Frontal cortex (tissue), 4 donors: ENCODE results near the gene NUDT1. TPM values are rescaled to one million over a fixed set of nuclear protein-coding genes. Genes with fewer than 3 reads are reported as not detected.

Experiments used
- DNase-seq, 2 donors: peaks; one replicate each; pipeline ENCODE4 v3.0.0; 2012; ENCODE audit warnings: low spot score in 2 of 2
- FAIRE-seq: peaks from 2 replicates; lab custom pipeline; 2012; peaks lifted over from hg19 to GRCh38; lab: Jason Lieb, UNC
- total RNA-seq: library from RNA; depleted of rRNA; stranded (reverse); fragments of >200 nt; gene quantifications from one replicate; pipeline ENCODE4 v1.2.3, GENCODE V29; 2014
- donor health status: control.
- donor health status: control.
- donor health status: control.

Gene NUDT1
- total RNA-seq, result 15.5 TPM

DNA sequence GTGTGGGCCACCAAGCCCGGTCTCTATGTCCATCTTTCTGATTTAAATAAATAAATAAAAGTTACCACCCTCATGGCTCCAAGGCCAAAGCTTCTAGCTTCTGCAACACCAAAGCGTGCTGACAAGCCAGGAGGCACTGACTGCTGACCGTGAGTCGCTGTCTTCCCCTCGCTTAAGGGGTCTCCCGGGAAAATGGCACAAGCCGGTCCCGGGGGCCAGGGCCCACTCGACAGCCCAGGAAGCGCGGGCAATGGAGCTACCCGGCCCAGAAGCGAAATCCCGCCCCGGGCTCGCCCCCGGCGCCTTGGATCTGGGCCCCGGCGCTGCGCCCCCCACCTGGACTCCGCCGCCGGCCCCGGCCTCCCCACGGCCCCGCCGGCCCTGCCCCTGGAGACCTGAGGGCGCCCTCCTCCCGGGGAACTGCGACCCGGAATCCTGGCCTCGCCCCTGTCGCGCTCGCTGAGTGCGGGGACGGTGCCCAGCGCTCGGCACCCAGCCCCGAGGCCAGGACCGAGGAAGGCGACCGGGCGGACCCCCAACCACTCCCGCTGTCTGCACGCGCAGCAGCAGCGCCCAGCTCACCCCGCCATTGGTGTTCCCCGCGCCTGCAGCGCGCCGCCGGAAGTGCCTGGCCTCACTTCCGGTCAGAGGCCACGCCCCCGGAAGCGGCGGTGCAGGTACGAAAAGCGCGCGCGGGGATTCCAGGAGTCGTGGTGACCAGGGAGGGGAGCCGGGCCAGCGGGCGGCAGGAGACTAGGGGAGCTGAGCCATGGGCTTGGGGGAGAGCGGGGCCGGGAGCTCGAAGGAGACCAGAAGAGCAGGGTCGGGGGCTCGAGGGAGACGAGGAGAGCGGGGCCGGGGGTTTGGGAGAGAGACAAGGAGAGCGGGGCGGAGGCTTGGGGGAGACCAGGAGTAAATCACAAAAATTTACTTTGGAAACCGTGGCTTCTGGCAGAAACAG is at the start of gene NUDT1, which contains the start of gene MRM2:
Gene NUDT1 (plus strand): TSS at position 647 of the 961 bp plus-strand sequence. CDS start 2,349 bp downstream, outside the sequence.
Gene MRM2 (minus strand): TSS at position 626 of the 961 bp plus-strand sequence. CDS start 36 bp downstream, at position 590.
- DNase-seq (peak; percentile 89 to 93), FAIRE-seq (no peak)

DNA sequence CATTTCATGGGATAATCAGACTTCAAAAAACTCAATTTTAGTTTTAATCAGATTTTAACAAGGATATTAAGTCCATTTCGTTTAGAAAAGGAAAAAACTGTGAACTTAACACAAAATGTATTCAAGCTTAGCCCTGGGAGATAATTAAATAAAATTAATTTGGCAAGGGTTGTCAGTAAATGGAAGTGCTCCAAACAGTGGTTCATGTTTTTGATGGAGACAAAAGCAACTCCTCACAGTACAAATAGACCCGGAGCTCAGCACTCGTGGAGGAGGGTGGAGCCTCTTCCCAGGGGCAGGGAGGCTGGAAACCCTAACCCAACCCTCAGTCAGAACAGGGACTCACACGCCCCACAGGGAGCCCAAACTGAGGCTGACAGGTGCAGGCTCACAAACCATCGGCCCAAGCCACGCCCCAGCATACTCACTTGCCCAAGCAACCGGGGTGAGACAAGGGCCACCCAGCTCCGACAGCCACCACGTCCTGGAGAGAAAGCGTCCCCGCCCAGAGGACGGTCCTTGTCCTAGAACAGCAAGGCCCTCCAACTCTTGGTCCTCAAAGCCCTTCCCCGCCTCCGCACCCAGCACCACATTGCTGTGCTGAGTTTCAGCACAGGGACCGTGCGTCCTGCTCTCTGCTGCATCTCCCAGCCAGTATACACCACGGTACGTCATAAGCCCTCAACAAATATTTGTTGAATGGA is 49.0 kb upstream of the NUDT1 start:
- DNase-seq (no peak), FAIRE-seq (no peak)

DNA sequence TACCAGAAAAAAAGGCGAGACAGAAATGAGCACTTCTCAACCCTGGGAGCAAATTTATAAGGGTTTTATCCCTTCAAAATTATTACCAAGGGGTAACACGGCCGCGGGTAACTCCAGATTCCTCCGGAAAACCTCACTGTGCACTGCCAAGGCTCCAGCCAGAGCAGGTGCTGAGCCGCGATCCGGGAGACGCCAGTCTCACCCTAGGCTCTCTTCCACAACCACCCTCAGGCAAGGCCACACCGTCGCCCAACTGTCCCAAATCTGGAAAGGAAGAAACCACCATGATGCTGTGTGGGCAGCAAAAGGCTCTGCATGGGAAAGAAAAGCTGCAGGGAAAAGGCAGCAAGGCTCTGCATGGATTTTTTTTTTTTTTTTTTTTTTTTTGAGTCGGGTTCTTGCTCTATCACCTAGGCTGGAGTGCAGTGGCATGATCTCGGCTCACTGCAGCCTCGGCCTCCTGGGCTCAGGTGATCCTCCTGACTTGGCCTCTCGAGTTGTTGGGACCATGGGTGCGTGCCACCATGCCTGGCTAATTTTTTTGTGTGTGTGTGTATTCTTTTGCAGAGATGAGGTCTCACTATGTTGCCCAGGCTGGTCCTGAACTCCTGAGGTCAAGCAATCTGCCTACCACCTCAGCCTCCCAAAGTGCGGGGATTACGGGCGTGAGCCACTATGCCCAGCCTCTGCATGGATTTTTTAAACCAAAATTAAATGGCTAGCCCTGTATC is 48.3 kb upstream of the NUDT1 start:
- DNase-seq (no peak), FAIRE-seq (no peak)

DNA sequence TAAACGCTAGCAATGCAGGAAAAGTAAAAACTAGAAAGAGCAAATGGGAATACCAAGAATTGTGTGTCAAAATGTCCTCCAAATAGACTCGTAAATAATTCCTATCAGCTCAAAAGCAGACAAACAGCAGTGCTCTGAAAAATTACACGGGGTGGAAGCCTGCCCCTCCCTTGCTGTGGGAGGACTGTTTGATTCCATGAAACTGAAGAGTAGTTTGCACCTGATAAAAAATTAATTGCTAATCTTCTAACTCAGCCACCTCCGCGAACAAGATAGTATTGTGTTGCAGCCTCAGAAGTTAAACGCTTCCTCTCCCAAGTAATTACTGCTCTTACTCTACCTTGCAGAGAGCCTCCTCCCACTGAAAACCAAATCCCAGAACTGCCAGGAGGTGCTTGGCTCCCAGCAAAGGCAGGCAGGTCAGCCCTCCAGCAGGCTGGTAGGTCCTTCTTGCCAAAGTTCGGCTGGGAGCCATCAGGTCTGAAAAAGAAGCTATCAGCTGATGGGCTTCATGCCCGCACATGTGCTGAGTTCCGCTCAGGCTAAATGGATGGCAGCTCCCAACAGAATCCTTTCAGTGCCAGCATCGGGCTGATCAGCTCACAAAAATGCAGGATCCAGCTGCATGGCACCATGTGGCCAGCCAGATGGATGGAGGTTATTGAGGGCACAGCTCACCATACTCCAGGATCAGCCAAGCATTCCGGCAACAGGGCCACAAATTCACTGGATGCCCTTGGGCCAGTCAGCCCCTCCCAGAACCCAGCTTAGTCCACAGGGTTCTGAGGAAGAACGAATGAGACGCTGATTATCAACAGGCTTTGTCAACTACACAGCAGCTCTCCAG is 46.4 kb upstream of the NUDT1 start:
- DNase-seq (peak in 1 of 2 donors; percentile 53), FAIRE-seq (no peak)

GRCh38 chr7:2196381-2197378 is 45.3 kb upstream of the NUDT1 start:
- FAIRE-seq (no peak), DNase-seq (no peak)

DNA sequence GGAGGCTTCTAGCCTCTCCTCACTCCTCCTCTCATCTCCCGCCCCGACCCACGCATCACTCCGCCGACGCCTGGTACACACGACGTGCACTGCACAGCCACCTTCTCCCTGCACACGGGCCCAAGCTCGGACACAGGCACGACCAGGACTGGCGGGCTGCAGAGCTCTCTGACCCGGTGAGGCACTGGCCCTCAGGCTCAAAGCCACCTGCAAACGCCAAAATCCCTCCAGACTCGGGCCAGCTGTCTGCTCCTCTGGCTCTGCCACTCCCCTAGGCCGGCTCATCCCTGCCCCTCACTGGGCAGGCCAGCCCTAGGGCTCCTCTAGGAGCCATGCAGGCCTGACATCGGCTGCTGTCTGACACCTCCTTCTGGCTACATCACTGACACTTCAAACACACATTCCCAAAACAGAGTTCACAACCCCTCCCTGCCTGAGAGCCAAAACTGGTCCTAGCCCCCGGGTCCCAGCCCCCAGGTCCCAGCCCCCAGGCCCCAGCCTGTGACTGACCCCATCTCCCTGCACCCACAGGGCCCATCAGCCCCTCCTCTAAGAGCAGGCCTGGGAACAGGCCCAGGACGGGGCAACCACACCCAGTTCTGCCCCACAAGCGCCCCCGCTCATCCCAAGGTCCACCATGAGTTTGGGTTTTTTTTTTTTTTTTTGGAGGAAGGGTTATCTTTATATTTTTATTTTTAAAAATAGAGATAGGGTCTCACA is 44.4 kb upstream of the NUDT1 start:
- DNase-seq (no peak), FAIRE-seq (no peak)

DNA sequence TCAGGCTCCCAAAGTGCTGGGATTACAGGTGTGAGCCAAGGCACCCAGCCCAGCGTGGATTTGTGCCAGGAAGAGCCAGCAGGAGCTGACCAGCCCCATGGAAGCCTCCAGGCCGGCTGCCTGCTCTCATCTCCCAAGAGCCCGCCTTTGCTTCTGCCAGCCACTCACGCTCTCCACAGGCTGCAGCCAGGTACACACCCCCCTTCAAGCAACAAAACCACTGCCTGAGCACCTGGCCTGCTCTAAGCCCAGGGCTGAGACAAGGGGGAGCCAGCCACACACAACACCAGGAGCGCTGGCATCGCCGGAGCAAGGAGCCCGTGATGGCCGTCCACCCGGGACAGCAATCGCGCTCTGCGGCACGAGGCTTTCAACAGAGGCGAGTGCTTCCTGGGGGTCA is 43.8 kb upstream of the NUDT1 start:
- DNase-seq (no peak), FAIRE-seq (no peak)

DNA sequence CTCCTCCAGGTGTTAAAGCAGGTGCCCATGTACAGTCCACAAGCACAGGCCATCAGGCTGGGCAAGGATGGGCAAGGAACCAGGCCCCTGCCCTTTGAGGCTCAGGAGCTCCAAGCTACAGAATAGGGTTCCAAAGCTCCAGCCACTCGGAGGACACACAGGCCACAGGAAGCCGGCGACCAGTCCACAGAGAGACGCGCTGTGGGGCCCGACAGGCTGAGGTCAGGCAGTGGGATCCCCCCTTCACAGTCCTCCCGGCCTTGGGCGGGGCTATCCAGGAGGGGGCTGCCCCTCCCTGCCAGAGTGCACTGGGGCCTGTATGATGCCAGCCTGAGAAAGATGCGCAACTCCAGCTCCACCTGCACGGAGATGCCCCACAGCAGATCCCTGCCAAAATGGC is 43.3 kb upstream of the NUDT1 start:
- DNase-seq, result no peak
- no peak for FAIRE-seq

DNA sequence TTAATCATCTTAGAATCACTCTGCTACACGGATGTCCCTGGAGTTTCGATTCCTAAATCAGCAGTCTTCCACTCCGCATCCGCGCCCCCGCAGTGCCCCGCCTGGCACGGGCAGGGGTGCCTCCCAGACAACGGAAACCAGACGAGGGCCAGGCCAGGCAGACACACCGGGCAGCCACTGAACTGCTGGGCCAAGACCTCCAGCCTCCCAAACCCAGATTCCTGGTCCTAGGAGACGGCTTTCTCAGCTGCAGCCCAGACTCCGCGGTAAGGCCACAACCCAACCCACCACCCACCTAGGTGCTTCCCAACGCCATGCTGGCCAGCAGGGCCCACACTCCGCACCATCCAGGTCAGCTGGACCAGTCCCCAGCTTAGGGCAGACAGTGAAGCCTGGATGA is 42.5 kb upstream of the NUDT1 start:
- FAIRE-seq (no peak), DNase-seq (no peak)

GRCh38 chr7:2199956-2200583 is 42.0 kb upstream of the NUDT1 start:
- FAIRE-seq, result no peak

DNA sequence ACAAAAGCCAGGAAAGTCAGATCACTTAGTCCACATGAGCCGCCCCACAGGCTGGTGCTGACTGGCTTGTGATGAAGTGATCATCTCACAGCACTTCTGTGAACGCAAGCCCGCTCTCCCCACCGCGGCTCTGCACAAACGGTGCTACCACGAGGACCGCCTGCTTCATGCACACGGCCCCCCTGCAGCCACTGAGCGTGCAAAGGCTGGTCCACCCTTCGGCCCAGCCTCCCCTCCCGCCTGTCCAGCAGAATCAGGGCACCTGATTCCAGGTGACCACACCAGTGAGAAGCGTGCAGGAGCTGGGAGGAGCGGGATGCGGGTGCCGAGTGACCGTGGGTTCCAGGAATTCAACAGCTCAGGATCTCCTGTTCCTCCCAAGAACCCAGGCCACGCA is 41.4 kb upstream of the NUDT1 start:
- no peak for FAIRE-seq
- DNase-seq, result no peak

More at GRCh38 chr7:2199956-2200583, 42.0 kb upstream of the NUDT1 start:
- no peak for DNase-seq

GRCh38 chr7:2201128-2201527 is 40.9 kb upstream of the NUDT1 start:
- FAIRE-seq (no peak), DNase-seq (no peak)

DNA sequence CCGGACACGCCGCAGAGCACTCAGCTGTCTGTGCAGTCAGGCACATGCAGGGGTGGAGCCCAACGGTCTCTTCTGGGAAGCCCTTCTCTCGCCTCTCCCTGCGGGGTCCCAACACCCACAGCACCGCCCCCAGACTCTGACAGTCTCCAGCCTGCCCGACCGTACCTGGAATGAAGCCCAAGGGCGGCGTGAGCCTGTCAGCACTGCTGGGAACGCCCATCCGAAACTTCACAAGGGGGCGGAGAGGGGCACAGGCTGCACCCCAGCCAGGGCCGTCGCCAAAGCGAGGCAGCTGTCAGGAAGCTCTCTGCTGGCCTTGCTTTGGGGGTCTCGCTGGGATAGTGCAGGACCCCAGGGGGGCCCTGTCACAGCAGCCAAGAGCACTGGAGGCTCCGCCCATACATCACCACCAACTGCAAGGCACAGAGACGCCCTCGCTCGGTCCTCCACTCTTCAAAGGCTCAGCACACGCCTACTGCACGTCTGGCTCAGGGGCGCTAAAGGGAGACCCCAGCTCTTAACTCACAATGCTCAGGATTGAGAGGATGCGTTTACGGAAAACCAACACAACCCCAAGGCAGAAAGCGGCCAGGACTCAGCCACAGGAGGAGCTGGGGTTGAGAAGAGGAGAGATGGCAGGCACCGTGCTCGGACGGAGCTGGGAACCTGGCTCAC is 40.2 kb upstream of the NUDT1 start:
- no peak for FAIRE-seq
- DNase-seq, result no peak

DNA sequence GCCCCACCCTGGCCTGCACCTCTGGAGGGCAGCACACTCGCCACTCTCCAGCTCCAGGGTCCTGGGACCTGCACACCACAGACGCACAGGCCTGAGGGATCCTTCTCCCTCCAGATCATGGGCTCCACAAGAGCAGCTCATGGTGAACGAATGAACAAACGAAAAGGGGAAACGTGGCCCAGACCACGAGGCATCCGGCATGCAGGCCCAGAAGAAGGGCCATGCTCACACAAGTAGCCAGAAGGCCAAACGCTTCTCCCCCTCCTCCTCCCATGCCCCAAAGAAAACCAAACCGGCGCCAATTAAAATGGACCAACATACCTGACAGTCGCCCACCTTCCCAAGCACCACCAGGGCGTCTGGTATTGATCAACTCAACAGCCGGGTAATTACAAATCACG is 39.7 kb upstream of the NUDT1 start:
- no peak for DNase-seq
- FAIRE-seq, result no peak

- DNase-seq (no peak), FAIRE-seq (no peak)
Measured at GRCh38 chr7:2202901-2203765, 38.9 kb upstream of the NUDT1 start.
